CD4-positive, alpha-beta T cell (primary cell): ENCODE results near the gene RAPGEF5. TPM values are rescaled to one million over a fixed set of nuclear protein-coding genes. Genes with fewer than 3 reads are reported as not detected.

ENCODE experiments used
- ATAC-seq: fragments of 200-7000 bp; cut with Tn5 transposase; one replicate; pipeline ENCODE4 v1.10.0; 2022; ENCODE audit warnings: mild to moderate bottlenecking; ENCODE audit not compliant: poor library complexity
- CTCF ChIA-PET: fragments of 350-600 bp; sonication (Branson Sonifier 250); formaldehyde crosslinking; loops from one replicate; lab custom pipeline; 2021; ENCODE audit warnings: antibody characterized with exemption, inconsistent platforms; lab: Charles Lee
- POLR2A ChIA-PET: fragments of 350-600 bp; sonication (Branson Sonifier 250); formaldehyde crosslinking; loops from one replicate; lab custom pipeline; 2021; ENCODE audit warnings: antibody characterized with exemption, inconsistent platforms; lab: Charles Lee
- DNase-seq, 14 experiments: peaks; one replicate each; pipeline ENCODE4 v3.0.0-alpha.2; 2013 to 2020; ENCODE audit warnings: mixed read lengths in 2 of 14
- H3K27ac ChIP-seq, 2 donors: one replicate each; pipeline versions ENCODE4 v1.5.1 to v1.7.0; 2013; ENCODE audit warnings: low read length in 2 of 2, low read depth in 1 of 2, mild to moderate bottlenecking in 1 of 2
- H3K27me3 ChIP-seq, 2 experiments: 1 replicate in 1 of 2; 2 replicates in 1 of 2; pipeline versions ENCODE4 v1.6.1 to v1.7.0; 2013; ENCODE audit warnings: low read length in 2 of 2, control low read depth in 1 of 2, mild to moderate bottlenecking in 1 of 2, moderate library complexity in 1 of 2; ENCODE audit not compliant: insufficient read depth in 2 of 2, control insufficient read depth in 1 of 2
- H3K36me3 ChIP-seq: one replicate; pipeline ENCODE4 v1.6.1; 2013; ENCODE audit warnings: low read length, control low read depth; ENCODE audit not compliant: insufficient read depth
- H3K4me1 ChIP-seq: one replicate; pipeline ENCODE4 v1.6.1; 2013; ENCODE audit warnings: low read length, control low read depth; ENCODE audit not compliant: insufficient read depth
- H3K4me3 ChIP-seq: one replicate; pipeline ENCODE4 v1.5.1; 2013; ENCODE audit warnings: mild to moderate bottlenecking, low read length, moderate library complexity
- H3K9me3 ChIP-seq, 2 experiments: 1 replicate in 1 of 2; 2 replicates in 1 of 2; pipeline versions ENCODE4 v1.6.1 to v1.7.0; 2013; ENCODE audit warnings: low read length in 2 of 2, mild to moderate bottlenecking in 2 of 2, control low read depth in 1 of 2, moderate library complexity in 1 of 2; ENCODE audit not compliant: control insufficient read depth in 1 of 2, insufficient read depth in 1 of 2
- H3K27ac Mint-ChIP-seq: one replicate; pipeline ENCODE4 v1.8.0; 2020; ENCODE audit warnings: mixed read lengths
- H3K27me3 Mint-ChIP-seq: one replicate; pipeline ENCODE4 v1.8.0; 2021; ENCODE audit warnings: mixed read lengths
- H3K36me3 Mint-ChIP-seq: one replicate; pipeline ENCODE4 v1.8.0; 2021; ENCODE audit warnings: low read depth, mixed read lengths
- H3K4me1 Mint-ChIP-seq: one replicate; pipeline ENCODE4 v1.8.0; 2021; ENCODE audit warnings: low read depth, mixed read lengths
- H3K4me3 Mint-ChIP-seq: one replicate; pipeline ENCODE4 v1.8.0; 2020; ENCODE audit warnings: mild to moderate bottlenecking, mixed read lengths
- H3K9me3 Mint-ChIP-seq: one replicate; pipeline ENCODE4 v1.8.0; 2020; ENCODE audit warnings: mixed read lengths
- CTCF ChIP-seq: fragments of 200-600 bp; IDR thresholded peaks from one replicate; pipeline ENCODE4 v1.8.0; 2022; ENCODE audit warnings: antibody characterized with exemption, mild to moderate bottlenecking
- intact Hi-C, 2 experiments: fragments of 100-400 bp; cut with DNase I in 1 of 2; cut with micrococcal nuclease in 1 of 2; formaldehyde crosslinking; loops; one replicate each; pipeline versions ENCODE4 v1.15.1 to v1.9.0; 2023 to 2025; cut with DNase I, micrococcal nuclease
- total RNA-seq, 174 experiments: library from RNA in 2 of 174; stranded (reverse) in 2 of 174; gene quantifications; one replicate each; pipeline ENCODE4 v1.2.3 and lab custom pipeline; 2021 to 2026

RAPGEF5 gene
- total RNA-seq, 2 experiments from 2014 or later: 0.17 TPM; not detected in 1

GRCh38 chr7:22277375-22277774, 79.6 kb downstream of the RAPGEF5 start:
- POLR2A ChIA-PET: no interaction called here
- no peak for ATAC-seq
- intact Hi-C loops: no loop called here

DNA sequence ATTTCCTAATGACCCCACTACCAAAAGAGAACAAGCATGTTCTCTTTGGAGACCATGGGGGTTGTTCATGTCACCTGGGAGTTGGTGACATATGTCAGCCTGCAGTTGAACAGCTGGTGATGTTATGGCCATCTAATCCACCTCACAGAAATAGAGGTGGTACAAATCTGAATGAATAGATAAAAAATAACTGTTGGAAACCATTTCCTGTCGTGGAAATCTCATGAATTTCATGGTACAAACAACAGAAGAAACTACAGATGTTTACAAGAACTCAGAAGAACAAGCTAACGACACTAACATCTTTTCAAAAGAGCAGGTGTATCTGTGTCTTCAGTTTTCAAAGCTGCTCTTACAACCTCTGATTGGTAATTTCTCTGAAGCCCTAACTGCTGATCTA, 81.3 kb downstream of the RAPGEF5 start:
- Mint-ChIP-seq H3K9me3 (no peaks in the 10 kb centered on the region), H3K36me3 (no peaks in the 10 kb centered on the region), H3K4me1 (no peaks in the 10 kb centered on the region), H3K27me3 (peaks cover 9% of the 10 kb centered on the region), H3K4me3 (no peak overlapping the region), H3K27ac (no peak overlapping the region)
- TF ChIP-seq CTCF: no peak
- H3K4me3 ChIP-seq: no peak overlapping the region
- no peak overlapping the region for H3K27ac ChIP-seq
- no peak for DNase-seq
- ATAC-seq: no peak
- intact Hi-C loops: no loop called here
- no peaks in the 10 kb centered on the region for H3K9me3 ChIP-seq
- no peaks in the 10 kb centered on the region for H3K36me3 ChIP-seq
- ChIA-PET CTCF (no interaction called here), POLR2A (no interaction called here)
- no peaks in the 10 kb centered on the region for H3K4me1 ChIP-seq
- H3K27me3 ChIP-seq: peaks cover 0 to 5% of the 10 kb centered on the region in 2 experiments

More at GRCh38 chr7:22277375-22277774, 79.6 kb downstream of the RAPGEF5 start:
- Mint-ChIP-seq H3K9me3 (no peaks in the 10 kb centered on the region), H3K4me1 (no peaks in the 10 kb centered on the region), H3K36me3 (no peaks in the 10 kb centered on the region), H3K27me3 (peaks cover 14% of the 10 kb centered on the region), H3K4me3 (no peak overlapping the region), H3K27ac (no peak overlapping the region)
- DNase-seq: no peak
- no peaks in the 10 kb centered on the region for H3K36me3 ChIP-seq
- no peak for TF ChIP-seq CTCF
- H3K4me1 ChIP-seq: no peaks in the 10 kb centered on the region
- no peak overlapping the region for H3K4me3 ChIP-seq
- H3K27me3 ChIP-seq: peaks cover 0 to 5% of the 10 kb centered on the region in 2 experiments
- CTCF ChIA-PET: interaction anchor here (0.6 kb wide), 1 partner anchor 751 kb away, joined by 3 read pairs; no protein-coding TSS in a partner anchor
- no peaks in the 10 kb centered on the region for H3K9me3 ChIP-seq
- H3K27ac ChIP-seq: no peak overlapping the region

- CTCF ChIA-PET: no interaction called here
- Mint-ChIP-seq H3K27ac (no peak overlapping the region), H3K4me3 (no peak overlapping the region), H3K9me3 (no peaks in the 10 kb centered on the region), H3K4me1 (no peaks in the 10 kb centered on the region), H3K36me3 (no peaks in the 10 kb centered on the region), H3K27me3 (no peaks in the 10 kb centered on the region)
- ATAC-seq (no peak), DNase-seq (no peak)
- Histone ChIP-seq H3K4me3 (no peak overlapping the region), H3K36me3 (no peaks in the 10 kb centered on the region), H3K9me3 (no peaks in the 10 kb centered on the region), H3K4me1 (no peaks in the 10 kb centered on the region), H3K27ac (no peak overlapping the region), H3K27me3 (no peaks in the 10 kb centered on the region)
- POLR2A ChIA-PET: no interaction called here
- intact Hi-C loops: no loop called here
- TF ChIP-seq CTCF: no peak
Measured at GRCh38 chr7:22271311-22271710, 85.6 kb downstream of the RAPGEF5 start.
